ENCODE data around the gene MVD. TPM values are rescaled to one million over a fixed set of nuclear protein-coding genes. Genes with fewer than 3 reads are reported as not detected.

MVD gene
- total RNA-seq, 1 donor from 2014 or later, result 78.1 TPM

DNA sequence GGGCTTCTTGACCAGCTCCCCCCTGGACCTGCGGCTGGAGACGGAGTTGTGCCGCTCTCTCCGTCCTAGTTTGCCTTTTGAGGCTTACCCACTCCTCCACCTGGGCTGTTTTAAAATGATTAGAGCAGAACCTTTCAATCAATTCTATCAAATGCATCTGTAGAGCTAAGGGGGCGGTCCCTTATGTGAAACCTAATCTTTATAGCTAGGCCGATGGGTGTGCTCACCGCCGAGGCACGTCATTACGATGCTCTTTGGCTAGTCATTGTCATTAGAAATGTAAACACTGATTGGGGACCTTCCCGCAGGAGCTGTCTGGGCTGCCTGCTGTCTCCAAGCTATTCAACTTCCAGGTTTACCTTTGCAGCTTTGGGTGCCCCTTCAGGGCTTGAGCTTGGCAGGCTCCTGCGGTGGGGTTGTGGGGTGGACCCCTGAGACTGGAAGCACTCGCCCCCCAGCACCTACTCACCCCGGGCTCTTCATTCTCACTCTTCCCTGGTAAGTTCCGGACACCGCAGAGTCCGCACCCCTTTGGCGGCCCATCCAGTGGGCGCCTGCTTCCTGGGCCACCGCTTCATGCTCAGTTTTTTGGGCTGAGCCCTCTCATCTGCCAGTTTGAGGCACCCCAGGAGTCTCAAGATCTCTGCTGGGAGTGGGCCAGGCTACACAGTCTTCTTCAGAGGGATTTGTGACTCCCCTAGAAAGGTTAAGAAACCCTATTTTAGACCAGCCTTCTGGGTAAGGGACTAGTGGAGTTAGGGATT is 45.4 kb downstream of the MVD start:
- H3K4me3 Mint-ChIP-seq (ENCODE audit: low read depth), result no peak overlapping the region
- peaks cover 11% of the 10 kb centered on the region for H3K36me3 Mint-ChIP-seq (ENCODE audit: insufficient read depth)
- no peak for DNase-seq (ENCODE audit: low spot score, unreplicated experiment)
- H3K27ac Mint-ChIP-seq, result peak overlapping the region; percentile 73
- H3K27me3 Mint-ChIP-seq, result no peaks in the 10 kb centered on the region
- peaks cover 36% of the 10 kb centered on the region for H3K4me1 Mint-ChIP-seq (ENCODE audit: low read depth)
- TF ChIP-seq, protein P1, sequence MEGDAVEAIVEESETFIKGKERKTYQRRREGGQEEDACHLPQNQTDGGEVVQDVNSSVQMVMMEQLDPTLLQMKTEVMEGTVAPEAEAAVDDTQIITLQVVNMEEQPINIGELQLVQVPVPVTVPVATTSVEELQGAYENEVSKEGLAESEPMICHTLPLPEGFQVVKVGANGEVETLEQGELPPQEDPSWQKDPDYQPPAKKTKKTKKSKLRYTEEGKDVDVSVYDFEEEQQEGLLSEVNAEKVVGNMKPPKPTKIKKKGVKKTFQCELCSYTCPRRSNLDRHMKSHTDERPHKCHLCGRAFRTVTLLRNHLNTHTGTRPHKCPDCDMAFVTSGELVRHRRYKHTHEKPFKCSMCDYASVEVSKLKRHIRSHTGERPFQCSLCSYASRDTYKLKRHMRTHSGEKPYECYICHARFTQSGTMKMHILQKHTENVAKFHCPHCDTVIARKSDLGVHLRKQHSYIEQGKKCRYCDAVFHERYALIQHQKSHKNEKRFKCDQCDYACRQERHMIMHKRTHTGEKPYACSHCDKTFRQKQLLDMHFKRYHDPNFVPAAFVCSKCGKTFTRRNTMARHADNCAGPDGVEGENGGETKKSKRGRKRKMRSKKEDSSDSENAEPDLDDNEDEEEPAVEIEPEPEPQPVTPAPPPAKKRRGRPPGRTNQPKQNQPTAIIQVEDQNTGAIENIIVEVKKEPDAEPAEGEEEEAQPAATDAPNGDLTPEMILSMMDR (IDR thresholded peaks at IDR 0.05; ENCODE audit: unreplicated experiment), result no peak
- H3K9me3 Mint-ChIP-seq (ENCODE audit: low read depth), result no peaks in the 10 kb centered on the region

DNA sequence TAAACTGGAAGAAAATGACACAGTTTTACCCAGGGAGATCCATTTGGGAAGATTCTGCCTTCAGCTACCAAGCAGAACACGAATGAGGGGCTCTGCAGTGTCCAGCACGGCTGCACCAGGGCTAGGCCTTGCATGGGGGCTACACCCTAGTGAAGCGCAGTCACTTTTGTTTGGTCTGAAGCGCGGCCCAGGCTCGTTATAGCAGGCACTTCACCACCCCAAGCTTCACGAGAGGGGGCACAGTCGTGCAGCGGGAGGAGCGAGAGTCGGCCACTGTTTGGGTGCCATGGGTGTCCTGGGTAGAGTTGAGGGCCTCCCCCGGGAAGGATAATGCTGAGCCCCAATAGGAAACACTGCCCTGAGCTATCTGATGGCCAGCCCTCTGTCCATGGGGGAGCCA is 46.2 kb downstream of the MVD start:
- peaks cover 10% of the 10 kb centered on the region for H3K36me3 Mint-ChIP-seq (ENCODE audit: insufficient read depth)
- H3K4me3 Mint-ChIP-seq (ENCODE audit: low read depth), result no peak overlapping the region
- peaks cover 36% of the 10 kb centered on the region for H3K4me1 Mint-ChIP-seq (ENCODE audit: low read depth)
- H3K27me3 Mint-ChIP-seq, result no peaks in the 10 kb centered on the region
- H3K27ac Mint-ChIP-seq, result peak overlapping the region; percentile 91
- H3K9me3 Mint-ChIP-seq (ENCODE audit: low read depth), result no peaks in the 10 kb centered on the region
- TF ChIP-seq, protein P1 (IDR thresholded peaks at IDR 0.05; ENCODE audit: unreplicated experiment), result no peak
- DNase-seq (ENCODE audit: low spot score, unreplicated experiment), result no peak

DNA sequence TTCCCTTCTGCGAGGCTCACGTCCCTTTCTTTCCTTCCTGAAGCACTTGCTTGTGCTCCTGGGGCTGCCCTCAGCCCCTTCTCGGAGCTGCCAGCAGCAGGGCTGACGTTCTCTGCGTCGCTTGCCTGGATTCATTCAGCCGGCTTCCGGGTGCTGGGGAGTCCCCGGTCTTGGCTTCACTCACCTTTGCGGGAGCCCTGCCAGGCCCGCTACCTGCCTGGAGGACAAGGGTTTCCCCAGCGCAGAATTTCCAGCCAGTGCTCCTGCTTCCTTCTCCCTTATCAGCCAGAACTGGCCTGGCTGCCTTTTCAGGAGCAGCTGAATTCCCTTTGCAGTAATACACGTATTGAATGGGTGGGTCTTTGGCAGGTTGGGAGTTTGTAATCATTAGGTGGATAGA is 46.6 kb downstream of the MVD start:
- Mint-ChIP-seq H3K9me3 (ENCODE audit: low read depth) (no peaks in the 10 kb centered on the region), H3K27ac (peak overlapping the region; percentile 91), H3K4me3 (ENCODE audit: low read depth) (no peak overlapping the region), H3K4me1 (ENCODE audit: low read depth) (peaks cover 36% of the 10 kb centered on the region), H3K27me3 (no peaks in the 10 kb centered on the region), H3K36me3 (ENCODE audit: insufficient read depth) (peaks cover 11% of the 10 kb centered on the region)
- DNase-seq (ENCODE audit: low spot score, unreplicated experiment), result no peak
- TF ChIP-seq, protein P1 (IDR thresholded peaks at IDR 0.05; ENCODE audit: unreplicated experiment), result no peak

DNA sequence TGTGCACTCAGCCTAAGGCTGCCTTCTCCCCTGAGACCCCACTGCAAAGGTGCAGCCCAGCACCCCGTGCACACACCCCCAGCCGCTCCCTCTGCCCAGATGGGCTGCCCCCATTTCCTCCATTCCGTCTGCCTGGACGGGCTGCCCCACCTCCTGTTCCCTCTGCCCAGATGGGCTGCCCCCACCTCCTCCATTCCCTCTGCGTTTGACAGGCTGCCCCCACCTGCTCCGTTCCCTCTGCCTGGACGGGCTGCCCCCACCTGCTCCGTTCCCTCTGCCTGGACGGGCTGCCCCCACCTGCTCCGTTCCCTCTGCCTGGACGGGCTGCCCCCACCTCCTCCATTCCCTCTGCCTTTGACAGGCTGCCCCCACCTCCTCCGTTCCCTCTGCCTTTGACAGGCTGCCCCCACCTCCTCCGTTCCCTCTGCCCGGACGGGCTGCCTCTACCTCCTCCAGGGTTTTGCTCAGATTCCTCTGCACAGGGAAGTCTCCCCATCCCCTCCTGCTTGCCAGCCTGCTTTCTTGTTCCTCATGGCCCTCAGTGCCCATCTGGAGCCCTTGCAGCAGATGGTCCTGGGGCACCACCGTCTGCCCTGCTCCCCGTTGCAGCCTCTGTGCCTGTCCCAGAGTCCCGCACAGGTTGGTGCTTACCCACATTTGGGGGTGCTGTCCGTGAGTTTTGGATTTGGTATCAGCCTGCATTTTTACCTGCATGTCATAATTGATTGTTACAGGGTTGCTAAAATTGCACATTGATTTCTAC is 47.9 kb downstream of the MVD start:
- Mint-ChIP-seq H3K4me1 (ENCODE audit: low read depth) (peaks cover 36% of the 10 kb centered on the region), H3K36me3 (ENCODE audit: insufficient read depth) (peaks cover 19% of the 10 kb centered on the region), H3K27ac (no peak overlapping the region), H3K4me3 (ENCODE audit: low read depth) (no peak overlapping the region), H3K9me3 (ENCODE audit: low read depth) (no peaks in the 10 kb centered on the region), H3K27me3 (peaks cover 5% of the 10 kb centered on the region)
- TF ChIP-seq, protein P1 (IDR thresholded peaks at IDR 0.05; ENCODE audit: unreplicated experiment), result no peak
- DNase-seq (ENCODE audit: low spot score, unreplicated experiment), result no peak

DNA sequence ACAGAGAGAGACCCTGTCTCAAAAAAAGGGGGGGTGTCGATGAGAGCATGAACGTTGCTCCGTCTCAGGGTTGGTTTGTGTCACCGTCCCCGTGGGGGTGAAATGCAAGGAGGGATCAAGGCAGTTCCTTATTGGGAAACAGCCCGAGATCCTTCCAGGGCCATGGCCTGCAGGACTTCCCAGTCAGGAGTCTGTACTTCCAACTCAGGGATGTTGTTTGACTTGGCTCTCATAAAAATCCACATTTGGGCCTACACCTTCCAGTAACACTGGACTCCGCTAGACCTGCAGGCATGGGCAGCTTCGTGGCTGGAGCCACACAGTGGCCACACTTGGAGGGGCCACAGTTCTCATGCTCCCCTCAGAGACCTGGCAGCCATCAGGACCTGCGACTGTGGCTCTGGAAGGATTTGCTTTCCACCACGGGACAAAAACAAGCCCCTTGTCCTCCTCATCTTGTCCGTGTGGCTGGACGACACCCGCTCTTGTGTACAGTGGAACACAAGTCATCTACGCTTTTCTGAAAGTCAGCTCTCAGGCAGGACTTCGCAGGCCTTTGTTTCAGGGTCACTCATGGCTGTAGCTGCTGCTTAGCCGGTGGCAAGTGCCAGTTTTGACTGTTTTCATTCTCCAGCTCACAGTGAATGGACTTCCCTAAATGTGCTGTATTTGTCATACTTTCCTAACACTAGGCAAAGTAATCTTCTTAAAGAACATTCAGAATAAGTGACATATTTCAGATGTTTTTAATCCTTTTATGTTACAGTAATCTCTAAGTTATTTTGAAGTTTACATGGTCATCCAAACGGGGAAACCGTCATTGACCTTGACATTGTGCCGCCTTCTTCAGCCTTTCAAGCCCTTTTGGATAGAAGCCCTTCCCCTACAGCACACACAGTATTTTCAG is 48.7 kb downstream of the MVD start:
- H3K27ac Mint-ChIP-seq, result no peak overlapping the region

More for the DNA sequence above, 48.7 kb downstream of the MVD start:
- Mint-ChIP-seq H3K4me1 (ENCODE audit: low read depth) (peaks cover 35% of the 10 kb centered on the region), H3K36me3 (ENCODE audit: insufficient read depth) (peaks cover 22% of the 10 kb centered on the region), H3K9me3 (ENCODE audit: low read depth) (no peaks in the 10 kb centered on the region), H3K27me3 (peaks cover 5% of the 10 kb centered on the region), H3K4me3 (ENCODE audit: low read depth) (no peak overlapping the region)
- no peak for DNase-seq (ENCODE audit: low spot score, unreplicated experiment)
- TF ChIP-seq, protein P1 (IDR thresholded peaks at IDR 0.05; ENCODE audit: unreplicated experiment), result no peak
